COR-L47 (cell line): Measurements from ENCODE around the gene MADD.

Source experiments
- DNase-seq: peaks from one replicate; lab custom pipeline; 2025; lab: John Stamatoyannopoulos, UW

The MADD gene

DNA sequence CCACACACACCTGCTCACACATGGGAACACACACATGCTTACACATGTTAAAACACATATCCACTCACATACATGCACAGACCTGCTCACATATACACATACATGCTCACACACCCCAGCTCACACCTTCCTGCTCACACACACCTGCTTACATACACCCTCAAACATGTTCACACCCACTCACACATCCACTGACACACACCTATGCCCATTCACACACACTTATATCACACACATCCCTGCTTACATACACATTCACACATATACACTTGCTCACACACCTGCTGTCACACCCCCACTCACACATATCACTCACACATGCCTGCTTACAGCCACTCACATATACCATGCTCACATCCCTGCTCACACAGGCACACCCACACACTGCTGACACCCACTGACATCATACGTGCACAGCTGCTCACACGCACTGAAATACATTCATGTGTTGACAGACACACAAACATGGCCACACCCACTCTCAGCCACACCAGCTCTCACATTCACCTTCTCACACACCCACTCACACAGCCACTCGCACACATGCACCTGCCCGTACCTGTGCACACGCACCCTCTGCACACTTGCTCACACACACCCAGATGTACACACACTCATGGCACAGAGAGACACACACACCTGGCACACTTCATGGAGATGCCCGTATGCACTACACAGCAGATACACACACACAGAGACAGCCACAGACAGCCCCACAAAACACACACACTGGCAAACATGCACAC is 88.2 kb downstream of the MADD start:
- DNase-seq, result no peak

DNA sequence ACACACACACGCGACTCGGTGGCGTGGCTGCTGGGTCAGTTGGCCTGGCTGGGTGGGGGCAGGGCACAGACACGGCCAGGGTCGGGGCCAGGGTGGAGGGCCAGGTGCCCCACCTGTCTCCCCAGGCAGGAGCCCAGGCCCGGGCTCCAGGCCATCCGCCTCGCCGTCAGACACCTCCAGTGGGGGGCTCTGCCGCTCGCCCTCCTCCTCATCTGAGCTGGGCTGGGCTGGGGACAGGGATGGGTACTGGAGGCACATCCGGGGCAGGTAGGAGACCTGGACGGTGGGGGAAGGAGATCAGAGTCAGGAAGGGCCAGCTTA is 88.8 kb downstream of the MADD start:
- no peak for DNase-seq

DNA sequence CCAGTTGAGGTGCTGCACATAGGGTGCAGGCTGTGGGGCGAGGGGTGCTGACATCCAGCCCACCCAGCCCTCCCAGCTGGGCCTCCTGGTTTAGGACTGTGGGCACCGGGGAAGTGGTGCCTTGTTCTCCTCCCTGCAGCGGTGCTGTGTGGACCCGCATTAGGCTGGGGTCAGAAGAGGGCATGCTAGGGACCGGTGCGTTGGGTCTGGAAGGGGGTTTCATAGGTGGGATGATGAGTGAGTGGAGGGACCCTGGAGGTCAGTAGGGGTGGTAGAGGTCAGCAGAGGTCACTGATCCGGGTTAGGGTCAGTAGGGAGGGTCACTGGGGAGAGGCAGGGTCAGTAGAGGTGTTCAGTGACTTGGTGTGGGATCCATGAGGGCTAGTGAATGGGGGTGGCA is 89.2 kb downstream of the MADD start:
- no peak for DNase-seq

DNA sequence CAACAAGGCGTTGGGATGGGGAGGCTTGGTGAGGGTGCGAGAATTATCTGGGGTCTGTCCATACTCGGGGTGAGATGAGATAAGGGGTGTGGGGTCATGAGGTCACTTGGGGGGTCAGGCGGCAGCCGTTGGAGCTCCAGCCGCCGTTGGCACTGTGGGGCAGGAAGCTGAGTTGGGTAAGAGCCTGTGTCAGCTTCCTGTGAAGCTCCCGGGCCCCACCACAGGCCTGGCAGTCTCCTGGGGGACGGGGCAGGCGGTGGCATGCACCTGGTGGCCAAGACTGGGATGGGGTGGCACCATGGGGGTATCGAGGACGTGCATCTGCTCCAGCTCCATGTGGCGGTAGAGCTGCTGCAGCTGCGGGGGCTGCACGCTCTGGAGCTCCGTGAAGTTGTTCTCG is 89.7 kb downstream of the MADD start:
- DNase-seq, result no peak

DNA sequence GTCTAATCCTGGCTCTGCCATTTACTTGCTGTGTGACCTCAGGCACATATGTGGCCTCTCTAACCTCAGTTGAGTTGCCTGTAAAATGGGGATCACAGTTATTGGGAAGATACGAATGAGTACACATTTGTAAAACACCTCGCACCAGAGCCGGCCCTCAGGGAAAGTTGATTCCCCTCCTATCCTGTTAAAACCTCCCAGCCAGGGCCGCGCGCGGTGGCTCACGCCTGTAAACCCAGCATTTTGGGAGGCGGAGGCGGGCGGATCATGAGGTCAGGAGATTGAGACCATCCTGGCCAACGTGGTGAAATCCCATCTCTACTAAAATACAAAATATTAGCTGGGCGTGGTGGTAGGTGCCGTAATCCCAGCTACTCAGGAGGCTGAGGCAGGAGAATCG is 90.4 kb downstream of the MADD start:
- DNase-seq, result no peak

DNA sequence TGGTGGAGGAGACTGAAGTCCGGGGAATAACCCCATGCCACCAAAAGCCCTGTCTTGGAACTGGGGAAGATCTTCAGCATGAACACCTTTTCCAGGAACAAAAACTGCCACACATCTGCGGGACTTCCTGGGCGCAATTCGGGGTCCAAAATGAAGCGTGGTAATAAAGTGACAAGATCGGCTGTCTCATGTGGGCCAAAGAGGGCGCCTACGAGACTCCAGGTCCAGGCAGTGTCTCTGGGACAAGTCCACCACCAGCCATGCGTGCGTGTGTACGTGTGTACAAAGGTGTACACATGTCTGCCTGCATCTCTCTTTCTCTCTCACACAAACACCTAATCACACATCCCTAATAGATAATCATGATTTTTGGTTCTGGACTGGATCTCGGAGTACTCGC is 91.5 kb downstream of the MADD start:
- DNase-seq, result no peak

DNA sequence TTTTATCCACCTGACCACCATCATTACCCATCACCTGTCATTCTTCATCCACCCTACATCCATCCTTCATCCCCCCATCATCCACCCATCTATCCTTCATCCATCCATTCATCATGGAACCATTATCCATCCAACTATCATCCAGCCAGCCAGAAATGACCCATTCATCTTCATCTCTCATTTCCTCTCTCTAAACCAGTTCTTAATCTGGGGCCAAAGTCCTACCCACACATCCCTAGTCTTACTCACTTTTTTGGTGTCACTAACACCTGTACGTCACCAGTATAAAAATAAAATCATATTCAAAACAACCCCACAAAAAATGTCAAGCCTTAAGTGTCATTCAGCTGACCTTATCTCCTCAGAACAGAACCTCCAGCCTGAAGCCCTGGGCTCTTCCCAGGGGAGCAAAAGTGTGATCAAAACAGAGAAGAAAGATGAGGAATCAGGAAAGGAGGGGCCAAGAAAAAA is 96.1 kb downstream of the MADD start:
- no peak for DNase-seq

DNA sequence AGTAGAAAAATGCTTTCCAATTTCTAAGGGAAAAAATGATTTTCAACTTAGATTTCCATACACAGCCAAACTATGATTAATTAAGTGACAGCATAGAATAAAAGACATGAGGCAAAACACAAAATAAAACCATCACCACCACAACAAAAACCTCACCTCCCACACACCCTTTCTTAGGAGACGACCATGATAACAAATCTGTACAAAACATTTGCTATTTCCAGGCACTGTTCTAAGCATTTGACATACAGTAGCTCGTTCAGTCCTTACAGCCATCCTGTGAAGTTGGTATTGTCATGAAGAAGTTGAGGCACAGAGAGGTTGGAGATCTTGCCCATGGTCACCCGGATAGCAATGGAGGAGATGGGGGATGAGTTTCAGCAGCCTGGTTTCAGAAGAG is 99.7 kb downstream of the MADD start:
- no peak for DNase-seq

DNA sequence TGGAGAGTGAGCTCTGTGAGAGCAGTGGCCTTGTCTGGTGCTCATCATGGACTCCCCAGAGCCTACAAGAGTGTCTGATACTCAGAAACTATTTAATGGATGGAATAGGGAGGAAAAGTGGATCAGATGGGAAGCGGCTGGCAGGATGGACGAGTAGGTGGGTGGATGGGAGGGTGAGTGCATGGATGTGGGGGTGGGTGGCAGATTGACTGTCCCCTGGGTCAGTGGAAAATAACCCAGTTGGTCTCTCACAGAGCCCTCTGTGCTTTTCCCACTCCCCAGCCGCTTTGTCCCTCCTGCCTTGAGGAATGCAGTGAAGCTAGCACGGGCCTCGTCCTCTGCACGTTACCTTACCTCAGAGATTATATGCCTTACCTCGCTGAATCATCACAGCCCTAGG is 102.5 kb downstream of the MADD start:
- no peak for DNase-seq

DNA sequence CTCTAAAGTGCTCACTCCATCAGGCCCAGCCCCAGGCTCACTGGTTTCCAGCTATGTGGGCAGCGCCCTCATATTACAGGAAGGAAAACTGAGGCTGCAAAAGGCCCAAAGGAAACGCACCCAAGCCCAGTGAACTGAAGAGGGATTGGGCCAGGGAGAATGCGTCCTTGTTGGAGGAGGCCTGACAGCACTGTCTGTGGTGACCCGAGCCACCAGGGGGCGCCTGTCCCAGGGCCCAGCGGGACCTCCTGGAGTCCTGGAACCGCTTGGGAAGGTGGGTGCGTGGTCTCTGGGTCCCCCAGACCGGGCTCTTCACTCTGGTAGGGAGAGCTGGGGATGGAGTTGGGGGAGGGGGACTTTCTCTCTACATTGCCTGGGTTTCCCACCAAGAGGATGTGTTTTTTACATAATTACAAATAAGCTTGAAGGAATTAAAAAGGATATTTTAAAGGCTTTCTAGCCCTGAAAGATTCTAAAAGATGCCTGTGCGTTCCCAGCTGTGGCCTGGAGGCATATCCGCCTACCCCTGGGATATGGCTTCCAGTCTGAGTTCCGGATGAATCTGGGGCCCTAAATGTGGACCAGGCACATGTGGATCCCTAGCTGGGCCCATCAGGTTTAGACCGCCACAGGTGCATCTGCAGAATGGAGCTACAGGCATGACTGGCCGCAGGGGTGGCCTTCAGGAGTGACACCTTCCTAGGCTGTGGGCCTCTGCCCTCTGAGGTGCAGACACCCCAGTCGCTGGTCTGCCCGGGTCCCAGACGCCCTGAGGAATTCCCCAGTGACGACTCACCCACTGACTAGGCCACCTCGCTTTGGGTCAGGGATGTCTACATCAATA is 104.2 kb downstream of the MADD start:
- peak; percentile 57 for DNase-seq

DNA sequence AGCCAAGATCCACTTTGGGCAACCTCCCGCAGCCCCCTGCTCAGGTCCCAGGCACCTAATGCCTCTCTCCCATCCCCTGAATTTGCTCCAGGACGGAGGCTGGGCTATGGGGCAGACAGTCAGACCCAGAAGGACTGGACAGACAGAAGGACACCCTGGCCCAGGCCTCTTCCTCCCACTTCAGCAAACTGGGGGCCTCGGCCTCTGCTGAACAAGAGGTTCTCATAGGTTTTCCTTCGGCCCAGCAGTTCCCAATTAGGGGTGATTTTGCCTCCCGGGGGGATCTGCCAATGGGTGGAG is 104.7 kb downstream of the MADD start:
- no peak for DNase-seq

DNA sequence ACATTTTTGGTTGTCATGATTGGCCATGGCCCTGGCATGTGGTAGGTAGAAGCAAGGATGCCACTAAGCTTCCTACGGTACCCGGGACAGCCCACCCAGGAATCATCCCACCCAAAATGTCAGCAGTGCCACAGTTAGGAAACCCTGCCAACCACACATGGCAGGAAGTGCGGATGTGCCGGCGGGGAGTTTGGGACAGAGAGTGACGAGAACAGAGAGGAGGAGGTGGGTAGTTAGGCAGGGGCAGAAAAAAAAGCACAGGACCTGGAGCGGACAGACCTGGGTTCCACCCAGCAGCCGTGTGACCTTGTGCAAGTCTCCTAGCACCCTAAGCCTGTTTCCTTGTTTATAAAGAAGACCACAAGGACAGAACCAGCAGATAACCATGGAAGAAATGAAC is 105.1 kb downstream of the MADD start:
- DNase-seq, result no peak

DNA sequence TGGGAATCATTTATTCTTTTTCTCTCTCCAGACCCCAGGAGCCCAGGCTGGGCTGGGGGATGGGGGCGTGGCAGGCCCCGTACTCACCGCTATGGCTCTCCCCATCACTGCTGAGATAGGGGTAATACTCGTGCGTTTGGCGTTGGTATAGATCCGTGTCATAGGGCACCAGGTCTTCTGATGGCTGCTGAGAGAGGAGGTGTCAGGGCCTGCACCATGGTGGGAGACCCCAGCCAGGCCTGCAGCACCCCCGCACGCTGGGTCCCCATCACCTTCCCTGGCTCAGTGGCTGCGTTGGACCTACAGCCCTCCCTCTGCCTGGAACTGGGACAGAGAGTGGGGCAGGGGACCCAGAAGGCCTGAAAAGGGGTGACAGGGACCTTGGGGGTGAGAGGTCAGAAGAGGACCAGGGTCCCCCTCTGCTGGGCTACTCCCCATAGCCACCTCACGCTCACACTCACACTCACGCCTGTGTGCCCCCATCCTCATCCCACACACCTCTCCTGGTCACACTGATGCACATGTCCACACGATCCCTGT is 105.7 kb downstream of the MADD start:
- no peak for DNase-seq

DNA sequence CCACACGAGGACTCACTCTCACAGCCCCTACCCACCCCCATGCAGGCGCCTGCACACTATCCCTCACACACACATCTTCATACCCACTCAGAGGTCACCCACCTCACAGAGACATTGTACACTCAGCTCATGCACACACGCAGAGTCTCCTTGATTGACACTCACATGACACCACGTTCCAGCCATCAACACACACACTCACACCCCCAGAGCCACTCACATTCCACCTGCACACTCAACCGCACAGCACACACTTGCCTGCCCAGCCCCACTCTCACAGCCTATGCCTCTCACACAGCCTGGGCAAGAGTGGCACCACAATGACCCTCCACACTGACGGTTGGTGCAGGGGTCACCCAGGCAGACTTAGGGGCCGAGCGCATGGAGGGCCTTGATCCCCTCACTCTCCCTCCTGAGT is 106.2 kb downstream of the MADD start:
- DNase-seq, result no peak

DNA sequence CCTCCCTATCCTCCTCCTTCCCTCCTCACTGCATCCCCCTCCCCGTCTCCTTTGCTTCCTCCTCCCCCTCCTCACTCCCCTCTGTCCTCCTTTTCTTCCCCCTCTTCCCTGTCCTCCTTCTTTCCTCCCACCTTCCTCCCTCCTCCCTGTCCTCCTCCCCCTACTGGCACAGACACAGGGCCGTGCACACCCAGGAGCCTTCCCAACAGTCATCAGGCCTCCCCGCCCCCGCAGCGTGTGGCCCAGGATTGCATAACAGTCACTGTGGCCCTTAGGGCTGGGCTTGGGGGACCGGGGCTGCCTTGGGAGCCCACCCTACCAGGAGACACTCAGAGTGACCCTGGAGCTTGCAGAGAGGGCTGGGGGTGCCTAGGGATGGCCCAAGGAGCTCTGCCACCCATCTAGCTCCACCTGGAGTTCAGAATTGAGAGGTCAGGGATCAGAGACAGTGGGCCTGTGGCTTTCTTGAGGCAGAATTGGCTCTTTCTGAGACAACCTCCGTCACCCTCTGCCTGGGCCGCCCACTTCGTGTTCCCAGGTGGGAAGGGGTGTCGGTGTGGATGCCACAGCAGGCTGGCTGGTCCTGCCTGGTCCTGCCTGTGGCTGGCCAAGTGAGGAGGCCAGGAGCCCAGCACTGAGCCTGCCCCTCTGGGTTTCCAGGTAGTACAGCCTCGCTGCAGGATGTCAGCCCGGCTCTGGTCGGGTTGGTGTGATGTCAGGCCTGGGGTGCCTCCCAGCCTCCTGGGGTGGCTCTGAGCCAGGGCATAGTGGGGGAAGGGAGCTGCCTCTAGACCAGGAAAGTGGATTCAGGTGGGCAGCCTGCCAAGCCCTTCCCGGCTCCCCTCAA is 106.8 kb downstream of the MADD start:
- DNase-seq, result no peak

DNA sequence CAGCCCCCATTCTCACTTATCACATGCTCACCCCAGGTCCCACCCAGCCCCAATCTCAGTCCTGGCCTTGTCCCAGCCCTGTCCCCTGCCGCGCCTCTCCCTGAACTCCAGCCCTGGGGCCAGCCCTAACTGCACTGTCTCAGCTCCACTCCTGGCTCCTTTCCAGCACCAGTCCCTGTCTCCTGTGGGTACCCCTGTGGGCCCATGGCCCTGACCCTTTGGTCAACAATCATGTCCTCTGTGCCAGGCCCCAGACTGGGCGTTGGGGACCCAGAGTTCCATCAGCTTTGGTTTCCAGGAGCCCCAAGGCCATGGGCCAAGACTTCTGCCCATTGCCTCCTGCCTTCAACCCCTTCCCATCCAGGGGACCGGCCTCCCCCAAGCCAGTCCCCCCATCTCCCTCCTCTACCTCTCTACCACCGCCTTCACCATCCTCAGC is 107.7 kb downstream of the MADD start:
- no peak for DNase-seq

DNA sequence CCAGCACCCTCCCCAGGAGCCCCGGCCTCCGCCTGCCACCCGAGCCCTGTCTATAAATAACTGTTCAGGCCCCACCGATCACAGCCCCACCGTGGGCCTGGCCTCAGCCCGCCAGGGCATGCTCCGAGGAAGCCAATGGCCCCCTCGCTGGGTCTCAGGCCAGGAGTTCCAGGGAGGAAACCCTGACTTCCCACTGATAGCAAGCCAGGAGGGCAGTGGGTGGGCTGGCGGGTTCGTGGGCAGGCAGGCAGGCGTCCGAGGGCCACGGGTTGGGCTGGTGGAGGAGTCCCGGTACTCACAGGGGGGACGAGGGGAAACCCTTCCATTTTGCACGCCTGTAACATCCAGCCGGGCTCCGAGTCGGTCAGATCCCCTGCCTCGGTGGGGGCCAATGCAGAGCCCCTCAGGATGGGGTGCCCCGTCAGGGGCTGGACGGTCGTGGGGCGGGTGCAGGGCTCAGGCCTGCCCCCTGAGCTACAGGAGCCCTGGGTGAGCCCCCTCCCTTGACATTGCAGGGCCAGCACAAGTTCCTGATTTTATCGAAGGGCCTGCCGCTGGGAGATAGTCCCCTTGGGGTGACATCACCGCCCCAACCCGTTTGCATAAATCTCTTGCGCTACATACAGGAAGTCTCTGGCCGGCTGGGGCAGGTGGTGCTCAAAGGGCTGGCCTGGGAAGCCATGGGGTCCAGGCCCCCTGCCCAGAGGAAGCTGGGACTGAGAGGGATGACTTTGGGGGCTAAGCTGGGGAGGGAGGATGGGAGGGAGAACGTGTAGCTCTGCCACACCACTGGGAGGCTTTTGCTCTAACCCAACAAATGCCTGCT is 108.3 kb downstream of the MADD start, which contains the start of gene SPI1:
SPI1 (minus strand) TSS at position 538 of the 826 bp plus-strand sequence; CDS start at position 344, 194 bp downstream.
- no peak for DNase-seq

DNA sequence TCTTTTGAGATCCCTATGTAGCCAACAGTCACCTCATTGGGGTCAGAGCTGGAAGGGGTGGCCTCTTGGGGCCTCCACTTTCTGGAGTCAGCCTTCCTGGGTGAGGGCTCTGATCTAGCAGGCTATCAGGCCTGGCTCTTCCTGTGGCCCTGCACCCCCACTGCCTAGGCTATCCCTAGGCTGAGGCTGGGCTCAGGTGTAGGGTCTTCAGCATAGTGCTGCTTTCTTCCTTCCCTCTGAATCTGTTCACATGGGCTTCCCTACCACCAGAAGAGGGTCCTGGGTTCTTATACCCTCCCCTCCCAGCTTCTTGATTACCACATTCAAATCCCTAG is 108.9 kb downstream of the MADD start:
- DNase-seq, result no peak

DNA sequence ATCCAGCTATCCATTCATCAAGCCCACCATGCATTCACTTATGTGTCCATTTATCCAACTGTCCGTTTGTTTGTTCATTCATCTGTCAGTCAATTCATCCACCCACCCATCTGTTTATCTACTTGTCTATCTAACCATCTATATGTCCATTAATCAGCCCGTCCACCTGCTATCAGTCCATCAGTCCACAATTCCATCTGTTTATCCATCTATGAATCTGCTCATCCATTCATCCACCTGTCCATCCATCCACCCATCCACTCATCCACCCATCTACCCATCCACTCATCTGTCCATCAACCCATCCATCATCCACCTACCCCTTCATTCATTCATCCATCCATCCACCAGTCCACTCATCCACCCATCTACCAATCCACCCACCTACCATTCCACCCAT is 109.4 kb downstream of the MADD start:
- no peak for DNase-seq
